Activated CD4-positive, alpha-beta T cell treated with anti-CD3 and anti-CD28 coated beads, Interleukin-2, Interleukin-4, amounts not matched to agents 100 ng/mL and 50 ng/mL, durations not matched to agents 16 hours and 8 hours (primary cell): ENCODE data around the gene BCLAF3.

Experiments used
- DNase-seq: peaks from one replicate; pipeline ENCODE4 v3.0.0-alpha.2; 2020; ENCODE audit warnings: low spot score

Gene BCLAF3

DNA sequence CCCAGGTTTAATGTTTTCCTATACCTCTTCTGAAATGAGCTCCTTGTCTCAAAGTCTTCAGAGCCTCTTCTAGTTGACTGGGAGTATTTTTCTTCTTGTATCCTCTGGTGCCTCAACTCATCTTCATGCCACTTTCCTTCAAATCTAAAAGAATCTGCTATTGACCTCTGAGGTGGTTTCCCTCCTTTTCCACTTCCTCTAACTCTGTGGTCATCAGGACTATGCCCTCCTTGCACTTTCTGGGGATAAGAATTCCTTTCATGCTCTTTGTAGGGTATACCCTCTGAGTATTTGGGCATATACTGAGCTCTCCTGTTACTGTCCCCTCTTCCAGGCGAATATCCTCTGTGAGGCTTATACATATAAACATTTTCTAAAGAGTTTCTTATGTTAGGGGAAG is 24.8 kb downstream of the BCLAF3 start:
- no peak for DNase-seq

DNA sequence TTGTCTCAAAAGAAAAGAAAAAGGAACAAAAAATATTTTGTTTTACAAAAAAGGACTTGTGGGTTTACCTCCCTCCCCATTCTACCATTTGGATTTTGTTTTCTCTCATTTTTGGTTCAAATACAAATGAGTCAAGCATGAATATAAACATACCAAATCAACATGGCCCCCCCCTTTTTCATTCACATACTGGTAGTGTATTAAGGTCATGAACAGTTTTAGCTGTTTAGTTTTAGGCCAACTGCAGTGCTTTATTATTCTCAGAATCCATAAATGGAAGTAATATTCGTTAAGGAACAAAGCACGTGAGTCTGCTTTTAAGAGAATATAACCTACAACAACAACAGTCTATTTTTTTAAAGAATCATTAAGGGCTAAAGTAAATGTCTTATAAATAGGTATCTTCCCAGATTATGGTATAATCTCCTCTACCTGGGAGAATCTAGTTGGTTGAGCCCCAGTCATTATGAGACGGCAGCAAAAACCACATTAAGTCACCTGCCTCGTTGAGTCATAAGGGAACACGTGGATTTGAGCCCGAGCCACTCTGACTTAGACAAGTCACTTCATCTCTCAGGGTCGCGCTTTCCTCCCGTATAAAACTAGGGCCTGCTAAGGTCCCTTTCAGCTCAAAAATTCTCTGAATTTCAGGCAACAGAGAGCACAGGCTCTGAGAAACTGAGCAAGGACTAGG is 26.7 kb downstream of the BCLAF3 start:
- peak; percentile 79 for DNase-seq

DNA sequence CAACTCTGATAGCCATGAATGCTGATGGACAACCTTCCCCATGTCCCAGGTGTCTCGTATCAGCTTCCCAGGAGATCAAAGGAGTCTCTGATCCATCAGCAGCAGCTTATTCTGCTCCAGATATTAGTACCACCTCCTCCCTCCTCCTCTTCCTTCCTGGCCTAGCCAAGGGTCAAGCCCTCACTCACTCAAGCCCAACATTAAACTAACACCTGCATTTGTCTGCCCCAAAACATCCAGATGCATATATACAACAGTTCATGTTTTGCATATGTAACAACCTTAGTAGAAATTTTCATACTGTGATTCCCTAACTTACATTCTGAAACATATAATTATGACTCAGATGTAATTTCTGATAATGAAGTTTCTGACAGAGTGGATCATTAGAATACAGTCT is 29.9 kb downstream of the BCLAF3 start:
- no peak for DNase-seq

GRCh38 chrX:19958552-19959486 is 32.0 kb downstream of the BCLAF3 start:
- DNase-seq, result no peak

- no peak for DNase-seq
These were observed 33.9 kb downstream of the BCLAF3 start for GRCh38 chrX:19956923-19957322.

- no peak for DNase-seq
These were observed 34.6 kb downstream of the BCLAF3 start for GRCh38 chrX:19956306-19956705.

GRCh38 chrX:19955306-19955705 is 35.6 kb downstream of the BCLAF3 start:
- DNase-seq, result no peak

DNA sequence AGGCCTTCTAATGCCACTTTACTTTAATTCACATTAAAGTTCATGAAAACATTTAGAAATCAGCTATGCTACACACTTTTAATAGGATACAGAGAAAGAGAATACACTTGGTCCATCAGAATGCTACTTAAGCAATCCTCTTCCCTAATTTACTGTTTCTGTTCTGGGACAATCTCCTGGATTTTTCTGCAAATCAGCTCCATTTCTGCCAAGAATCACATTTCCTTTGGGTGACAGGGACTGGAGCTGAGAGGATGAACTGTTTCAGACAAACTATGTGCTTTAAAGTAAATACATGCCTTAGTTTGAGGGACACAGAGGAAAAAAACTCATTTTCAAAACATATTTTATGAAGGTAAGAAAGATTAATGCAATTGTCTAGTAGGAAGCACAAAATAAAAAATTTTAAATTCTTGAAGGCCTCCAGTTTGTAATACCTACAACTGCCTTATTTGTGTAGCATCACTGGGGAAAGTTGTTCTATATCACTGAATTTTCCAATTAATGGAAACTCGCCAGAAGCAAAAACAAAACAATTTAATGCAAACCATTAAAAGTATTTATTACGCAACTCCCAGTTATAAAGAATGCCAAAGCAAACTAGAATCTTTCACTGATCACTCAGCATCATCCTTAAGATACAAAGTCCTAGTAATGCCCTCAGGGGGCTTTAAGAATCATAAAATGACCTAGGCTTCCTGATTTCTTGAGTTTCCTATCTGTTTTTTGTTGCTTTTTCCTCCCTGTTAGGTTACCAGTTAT is 36.3 kb downstream of the BCLAF3 start:
- DNase-seq, result no peak

GRCh38 chrX:19953145-19953544 is 37.7 kb downstream of the BCLAF3 start:
- DNase-seq, result no peak

- no peak for DNase-seq
These were observed 41.5 kb downstream of the BCLAF3 start for GRCh38 chrX:19949340-19949739.

DNA sequence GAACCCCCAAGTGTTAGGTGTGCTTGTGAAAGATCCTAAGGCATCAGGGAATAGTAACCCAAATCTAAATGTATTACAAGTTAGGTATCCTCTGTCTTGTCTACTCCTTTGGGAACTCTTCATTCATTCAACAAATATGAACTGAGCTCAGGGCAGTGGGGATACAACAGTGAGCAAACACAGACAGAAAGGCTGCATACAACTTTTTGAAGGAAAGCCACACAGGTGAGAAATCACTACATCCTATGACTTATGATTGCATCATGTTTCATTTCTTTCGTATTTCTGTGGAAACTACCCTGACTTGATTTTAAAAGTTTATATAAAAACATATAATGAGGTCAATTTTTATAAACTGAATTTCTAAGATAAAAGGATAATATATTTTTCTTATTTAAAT is 43.2 kb downstream of the BCLAF3 start:
- no peak for DNase-seq
